Esophagus squamous epithelium (tissue), 5 donors: ENCODE measurements around the gene EIF1AY. TPM values are rescaled to one million over a fixed set of nuclear protein-coding genes. Genes with fewer than 3 reads are reported as not detected.

Experiments used
- DNase-seq: peaks from one replicate; lab custom pipeline; 2025; lab: John Stamatoyannopoulos, UW
- H3K27ac ChIP-seq, 4 donors: fragments of 200-600 bp; sonication (generic); one replicate each; pipeline ENCODE4 v1.5.1; 2016 to 2019; ENCODE audit warnings: mild to moderate bottlenecking in 1 of 4
- H3K27me3 ChIP-seq, 4 donors: fragments of 200-600 bp; sonication (generic); 1 replicate in 3 of 4; 2 replicates in 1 of 4; pipeline versions ENCODE4 v1.5.1 to v1.6.0; 2017 to 2021; ENCODE audit warnings: antibody characterized with exemption in 1 of 4
- H3K36me3 ChIP-seq, 3 donors: fragments of 200-600 bp; sonication (generic); one replicate each; pipeline ENCODE4 v1.5.1; 2016 to 2019
- H3K4me1 ChIP-seq, 3 donors: fragments of 200-600 bp; sonication (generic); one replicate each; pipeline ENCODE4 v1.5.1; 2017 to 2019
- H3K4me3 ChIP-seq, 4 donors: fragments of 200-600 bp; sonication (generic); 1 replicate in 3 of 4; 2 replicates in 1 of 4; pipeline ENCODE4 v1.5.1; 2016 to 2019; ENCODE audit warnings: mild to moderate bottlenecking in 2 of 4, moderate library complexity in 1 of 4
- H3K9me3 ChIP-seq, 3 donors: fragments of 200-600 bp; sonication (generic); one replicate each; pipeline ENCODE4 v1.5.1; 2016 to 2019
- CTCF ChIP-seq, 6 experiments: fragments of 450-650 bp in 4 of 6; fragments of 200-600 bp in 2 of 6; sonication (generic) in 2 of 6; IDR thresholded peaks; one replicate each; pipeline ENCODE4 v1.5.1; 2016 to 2019; ENCODE audit warnings: antibody characterized with exemption in 6 of 6, mild to moderate bottlenecking in 4 of 6, moderate library complexity in 4 of 6
- POLR2A ChIP-seq, 4 donors: fragments of 450-650 bp; IDR thresholded peaks; one replicate each; pipeline ENCODE4 v1.6.1; 2017; ENCODE audit warnings: antibody characterized with exemption in 4 of 4, mild to moderate bottlenecking in 4 of 4, moderate library complexity in 3 of 4
- WGBS, 2 donors: methylation state at CpG; one replicate each; pipeline ENCODE4 v1.1.5; 2018; 5-methylcytosine and 5-hydroxymethylcytosine counted together
- intact Hi-C: fragments of 100-400 bp; cut with DNase I; formaldehyde crosslinking; loops from one replicate; pipeline ENCODE4 v1.15.0; 2022
- total RNA-seq, 4 donors: library from RNA; depleted of rRNA; stranded (reverse); fragments of >200 nt; gene quantifications; one replicate each; pipeline ENCODE4 v1.1.0, GENCODE V29; 2016
- donor health status: DM: yes; HTN: yes; CAD: no.

The EIF1AY gene, protein sequence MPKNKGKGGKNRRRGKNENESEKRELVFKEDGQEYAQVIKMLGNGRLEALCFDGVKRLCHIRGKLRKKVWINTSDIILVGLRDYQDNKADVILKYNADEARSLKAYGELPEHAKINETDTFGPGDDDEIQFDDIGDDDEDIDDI
- total RNA-seq = 10 to 100 TPM in 2 of 4 donors, not detected in 2; 20.4 to 24.0 TPM

DNA sequence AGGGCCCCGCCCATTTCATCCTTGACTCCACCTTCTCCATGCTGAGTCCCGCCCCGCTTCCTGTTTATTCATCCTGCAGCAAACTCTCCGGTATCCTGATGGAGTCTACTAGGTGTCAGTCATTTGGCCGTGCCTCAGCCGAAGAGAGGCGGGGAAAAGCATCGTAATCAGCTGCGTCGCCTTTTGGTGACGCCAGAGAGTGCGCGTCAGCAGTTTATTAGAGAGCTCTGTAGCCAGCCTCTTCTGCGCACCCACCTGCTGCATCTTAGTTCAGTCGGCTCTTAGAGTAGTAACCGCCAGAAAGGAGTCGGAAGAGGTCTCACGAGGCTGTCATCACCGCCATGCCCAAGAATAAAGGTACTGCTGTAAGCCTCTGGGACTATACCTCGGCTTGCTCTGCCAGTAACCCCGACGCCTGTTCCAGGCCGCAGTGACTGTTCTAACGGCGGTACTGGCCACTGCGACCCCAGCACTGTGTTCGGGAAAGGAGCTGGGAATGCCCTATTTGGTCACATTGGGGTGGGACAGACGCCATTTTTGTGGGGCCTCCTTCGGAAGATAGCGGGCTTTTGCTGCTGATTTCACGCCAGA is at the start of gene EIF1AY:
Gene EIF1AY (plus strand): TSS at position 246 of the 591 bp plus-strand sequence. CDS start 96 bp downstream, at position 342.
- intact Hi-C loops = no loop called here
- 0% methylated on average over 4 of the region's 31 CpGs; no CpG with 5 or more reads in 1 of the 2 donors for WGBS, 2 donors
- no peak for DNase-seq
- H3K27ac ChIP-seq = peak within 1 kb of the TSS in 2 of 4 donors; percentile 88 to 95
- TF ChIP-seq CTCF (IDR thresholded peaks at IDR 0.05) (no peak), POLR2A (IDR thresholded peaks at IDR 0.05) (peak in 1 of 4 donors; percentile 83)
- H3K36me3 ChIP-seq = no peaks in the 10 kb centered on the region
- peak within 1 kb of the TSS in 2 of 4 donors; percentile 51 to 67 for H3K4me3 ChIP-seq
- no peaks in the 10 kb centered on the region for H3K9me3 ChIP-seq
- no peaks in the 10 kb centered on the region for H3K27me3 ChIP-seq
- peaks cover 0 to 28% (median 0%) of the 10 kb centered on the region in 3 donors for H3K4me1 ChIP-seq

DNA sequence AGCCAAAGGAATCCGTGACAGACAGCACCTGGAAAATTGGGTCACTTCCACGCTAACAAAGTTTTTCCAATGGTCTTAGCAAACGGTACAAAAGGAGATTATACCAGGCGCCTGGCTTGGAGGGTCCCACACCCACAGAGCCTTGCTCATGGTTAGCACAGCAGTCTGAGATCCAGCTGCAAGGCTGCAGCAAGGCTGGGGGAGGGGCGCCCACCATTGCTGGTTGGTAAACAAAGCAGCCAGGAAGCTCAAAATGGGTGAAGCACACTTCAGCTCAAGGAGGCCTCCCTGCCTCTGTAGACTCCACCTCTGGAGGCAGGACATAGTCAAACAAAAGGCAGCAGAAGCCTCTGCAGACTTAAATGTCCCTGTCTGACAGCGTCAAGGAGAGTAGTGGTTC is 47.1 kb upstream of the EIF1AY start:
- intact Hi-C loops = no loop called here
- no peak for DNase-seq
- TF ChIP-seq CTCF (IDR thresholded peaks at IDR 0.05) = no peak
- TF ChIP-seq POLR2A (IDR thresholded peaks at IDR 0.05) = no peak
- Histone ChIP-seq H3K27ac (no peak overlapping the region), H3K9me3 (no peaks in the 10 kb centered on the region), H3K27me3 (no peaks in the 10 kb centered on the region), H3K36me3 (no peaks in the 10 kb centered on the region), H3K4me3 (no peak overlapping the region), H3K4me1 (no peaks in the 10 kb centered on the region)
- no CpG with 5 or more reads among the region's 6 CpGs for WGBS, 2 donors

- TF ChIP-seq CTCF (IDR thresholded peaks at IDR 0.05) (no peak), POLR2A (IDR thresholded peaks at IDR 0.05) (no peak)
- Histone ChIP-seq H3K4me1 (no peaks in the 10 kb centered on the region), H3K9me3 (no peaks in the 10 kb centered on the region), H3K27ac (no peak overlapping the region), H3K27me3 (no peaks in the 10 kb centered on the region), H3K36me3 (no peaks in the 10 kb centered on the region), H3K4me3 (no peak overlapping the region)
- intact Hi-C loops = no loop called here
- no peak for DNase-seq
- 88% methylated on average over 1 of the region's 1 CpG; no CpG with 5 or more reads in 1 of the 2 donors for WGBS, 2 donors
These were observed 37.4 kb upstream of the EIF1AY start for GRCh38 chrY:20538186-20538585.

DNA sequence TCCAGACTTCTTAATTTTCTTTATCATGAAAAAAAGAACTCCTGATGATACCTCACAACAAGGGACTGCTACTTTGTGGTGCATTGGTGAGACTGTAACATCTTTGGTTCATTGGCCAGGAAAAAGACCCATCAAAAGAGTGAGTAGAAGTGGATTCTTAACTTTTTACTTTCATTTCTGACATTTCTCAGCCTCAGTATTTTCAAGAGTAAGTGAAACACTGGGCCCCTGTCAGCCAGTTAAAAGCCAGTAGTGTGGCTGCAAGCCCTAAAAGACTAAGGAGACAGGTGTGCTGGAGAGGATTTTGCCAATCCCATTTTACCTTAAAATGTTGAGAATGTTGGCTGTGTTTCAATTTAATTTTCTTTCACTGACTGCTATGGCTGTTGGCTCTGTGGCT is 36.6 kb upstream of the EIF1AY start:
- TF ChIP-seq CTCF (IDR thresholded peaks at IDR 0.05) (no peak), POLR2A (IDR thresholded peaks at IDR 0.05) (no peak)
- H3K27me3 ChIP-seq = no peaks in the 10 kb centered on the region
- intact Hi-C loops = no loop called here
- H3K4me1 ChIP-seq = no peaks in the 10 kb centered on the region
- H3K27ac ChIP-seq = no peak overlapping the region
- no peaks in the 10 kb centered on the region for H3K9me3 ChIP-seq
- DNase-seq = no peak
- no peaks in the 10 kb centered on the region for H3K36me3 ChIP-seq
- H3K4me3 ChIP-seq = no peak overlapping the region

DNA sequence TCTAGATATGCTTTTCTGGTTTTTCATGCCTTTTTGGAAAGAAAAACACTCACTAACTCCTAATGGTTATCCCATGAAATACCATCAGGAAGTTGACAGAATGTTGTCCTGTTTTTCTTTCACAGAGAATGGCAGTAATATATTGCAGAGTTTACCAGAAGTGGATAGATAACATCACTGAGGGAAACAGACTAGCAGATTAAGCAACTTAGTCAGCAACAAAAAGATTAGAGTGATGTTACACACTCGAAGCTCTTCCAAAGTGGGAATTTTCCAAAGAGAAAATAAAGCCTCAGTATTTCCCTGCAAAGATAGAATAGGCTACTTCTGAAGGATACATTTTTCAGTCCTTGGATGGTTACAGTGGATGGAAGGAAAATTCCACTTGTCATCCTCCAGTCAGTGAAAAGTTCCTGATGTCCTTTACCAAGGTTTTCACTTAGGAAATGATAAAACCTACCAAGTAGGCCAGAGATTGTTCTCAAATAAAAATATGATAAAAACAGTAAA is 31.1 kb upstream of the EIF1AY start:
- no peak for TF ChIP-seq POLR2A (IDR thresholded peaks at IDR 0.05)
- no peak for TF ChIP-seq CTCF (IDR thresholded peaks at IDR 0.05)
- intact Hi-C loops = no loop called here
- no peaks in the 10 kb centered on the region for H3K27me3 ChIP-seq
- no peak overlapping the region for H3K27ac ChIP-seq
- WGBS, 2 donors = 33% methylated on average over 1 of the region's 1 CpG; no CpG with 5 or more reads in 1 of the 2 donors
- H3K9me3 ChIP-seq = no peaks in the 10 kb centered on the region
- no peak overlapping the region for H3K4me3 ChIP-seq
- no peaks in the 10 kb centered on the region for H3K36me3 ChIP-seq
- DNase-seq = no peak
- H3K4me1 ChIP-seq = no peaks in the 10 kb centered on the region
